ENCODE results near the gene GLCCI1. TPM values are rescaled to one million over a fixed set of nuclear protein-coding genes. Genes with fewer than 3 reads are reported as not detected.

Gene GLCCI1
- total RNA-seq: 0.21 TPM

- intact Hi-C loops (cut with DNase I): loop anchor here (1.0 to 5.0 kb wide), 4 partner anchors 99 to 786 kb away; partner anchors contain the start of genes C1GALT1, MIOS and UMAD1
- H3K27me3 ChIP-seq: no peaks in the 10 kb centered on the region
- no peaks in the 10 kb centered on the region for H3K9me3 ChIP-seq
- H3K27ac ChIP-seq: peak within 1 kb of the TSS; percentile 92 to 99
- H3K36me3 ChIP-seq: no peaks in the 10 kb centered on the region
- TF ChIP-seq CTCF (IDR thresholded peaks at IDR 0.05): no peak
- peak within 1 kb of the TSS; percentile 95 to 99 for H3K4me3 ChIP-seq
- peak; percentile 94 to 98 for DNase-seq (ENCODE audit: low spot score in 2 of 2)
- H3K4me1 ChIP-seq: peaks cover 0 to 9% of the 10 kb centered on the region in 2 donors
These were observed at the start of gene GLCCI1 for GRCh38 chr7:7968544-7969305. GLCCI1 (plus strand) TSS chr7:7968796; CDS start chr7:7969351, 555 bp downstream.

DNA sequence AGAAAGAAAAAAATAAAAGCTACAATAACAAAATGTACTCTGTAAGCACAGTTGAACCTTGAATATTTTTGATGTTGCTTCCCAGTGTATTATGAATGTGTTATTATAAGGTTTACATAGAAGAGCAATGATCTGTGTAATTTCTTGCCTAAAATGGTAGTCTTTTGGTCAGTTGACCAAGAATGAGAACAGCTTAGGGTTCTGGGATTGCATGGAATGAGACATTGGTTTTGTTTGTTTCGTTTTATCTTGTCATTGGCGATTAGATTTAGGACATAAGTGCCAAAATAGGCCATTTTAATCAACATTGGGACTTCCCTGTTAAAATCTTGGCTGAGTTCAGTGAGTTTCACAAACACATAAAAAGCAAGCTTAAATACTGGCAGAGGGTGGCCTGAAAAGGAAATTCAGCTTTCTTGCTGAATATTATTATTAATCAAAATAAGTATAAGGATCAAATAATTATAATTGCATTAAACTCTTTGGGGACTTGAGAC lies 49.1 kb upstream of the GLCCI1 start:
- no peak for DNase-seq (ENCODE audit: low spot score in 2 of 2)
- H3K27me3 ChIP-seq: no peaks in the 10 kb centered on the region
- intact Hi-C loops (cut with DNase I): no loop called here
- no peaks in the 10 kb centered on the region for H3K36me3 ChIP-seq
- H3K4me1 ChIP-seq: no peaks in the 10 kb centered on the region
- no peaks in the 10 kb centered on the region for H3K9me3 ChIP-seq
- no peak for TF ChIP-seq CTCF (IDR thresholded peaks at IDR 0.05)
- no peak overlapping the region for H3K4me3 ChIP-seq
- no peak overlapping the region for H3K27ac ChIP-seq

DNA sequence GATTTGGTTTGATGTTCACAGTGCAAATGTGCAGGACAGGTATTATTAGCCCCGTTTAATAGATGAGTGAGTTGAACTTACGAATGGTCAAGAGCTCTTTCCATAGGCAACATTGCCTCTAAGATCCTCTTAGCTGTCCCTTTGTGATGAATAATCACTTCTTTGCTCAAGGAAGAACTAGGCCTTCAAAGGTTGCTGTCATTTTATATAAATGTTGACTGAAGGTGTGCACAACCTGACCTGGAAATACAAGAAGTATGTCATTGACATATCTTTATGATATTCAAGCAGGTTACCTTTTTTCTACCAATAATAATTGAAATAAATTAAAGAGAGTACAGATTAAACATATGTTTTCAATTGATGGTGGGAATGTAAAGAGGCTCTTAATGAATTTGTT lies 48.5 kb upstream of the GLCCI1 start:
- Histone ChIP-seq H3K27me3 (no peaks in the 10 kb centered on the region), H3K36me3 (no peaks in the 10 kb centered on the region), H3K9me3 (no peaks in the 10 kb centered on the region), H3K4me1 (no peaks in the 10 kb centered on the region), H3K27ac (no peak overlapping the region), H3K4me3 (no peak overlapping the region)
- no peak for TF ChIP-seq CTCF (IDR thresholded peaks at IDR 0.05)
- no peak for DNase-seq (ENCODE audit: low spot score in 2 of 2)
- intact Hi-C loops (cut with DNase I): no loop called here

DNA sequence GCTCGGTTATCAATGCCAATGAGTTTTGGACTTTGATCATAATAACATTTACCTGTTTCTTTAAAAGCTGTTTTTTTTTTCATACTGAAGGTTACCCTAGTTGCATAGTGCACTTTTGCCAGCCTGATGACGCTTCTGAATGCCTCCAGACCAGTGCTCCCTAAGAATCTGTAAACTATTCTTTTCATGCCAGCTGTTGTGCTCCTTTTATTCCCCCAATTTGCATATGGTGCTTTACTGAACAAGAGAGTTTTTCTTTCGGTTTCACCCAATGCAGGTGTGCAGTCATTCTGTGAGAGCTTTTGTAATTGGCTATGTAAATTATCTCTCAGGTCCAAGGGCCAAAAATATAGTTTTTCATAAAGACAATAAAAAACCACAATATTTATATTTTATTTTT lies 48.1 kb upstream of the GLCCI1 start:
- no peaks in the 10 kb centered on the region for H3K4me1 ChIP-seq
- no peak for TF ChIP-seq CTCF (IDR thresholded peaks at IDR 0.05)
- DNase-seq (ENCODE audit: low spot score in 2 of 2): no peak
- no peak overlapping the region for H3K27ac ChIP-seq
- H3K9me3 ChIP-seq: no peaks in the 10 kb centered on the region
- H3K4me3 ChIP-seq: no peak overlapping the region
- intact Hi-C loops (cut with DNase I): no loop called here
- no peaks in the 10 kb centered on the region for H3K27me3 ChIP-seq
- no peaks in the 10 kb centered on the region for H3K36me3 ChIP-seq

DNA sequence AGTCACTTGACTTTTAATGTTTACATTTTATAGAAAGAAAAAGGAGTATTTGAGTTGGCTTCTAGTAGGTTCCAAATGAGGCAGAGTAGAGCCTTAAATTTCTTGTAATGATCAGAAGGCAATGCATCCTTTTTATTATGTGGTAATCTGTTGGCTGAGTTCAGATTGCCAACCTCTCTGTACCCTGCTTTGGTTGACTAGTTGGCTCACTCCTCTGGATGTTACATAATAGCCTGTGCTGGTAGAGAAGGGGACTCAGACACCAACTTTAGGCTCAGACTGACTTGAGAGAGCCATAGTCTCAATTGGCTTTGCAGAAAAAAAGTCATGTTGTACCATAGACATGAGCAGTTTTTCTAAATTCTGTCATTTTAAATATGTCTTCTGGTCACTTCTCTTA lies 46.8 kb upstream of the GLCCI1 start:
- no peak for DNase-seq (ENCODE audit: low spot score in 2 of 2)
- no peaks in the 10 kb centered on the region for H3K9me3 ChIP-seq
- no peak overlapping the region for H3K4me3 ChIP-seq
- no peaks in the 10 kb centered on the region for H3K27me3 ChIP-seq
- no peak overlapping the region for H3K27ac ChIP-seq
- intact Hi-C loops (cut with DNase I): no loop called here
- no peaks in the 10 kb centered on the region for H3K36me3 ChIP-seq
- no peak for TF ChIP-seq CTCF (IDR thresholded peaks at IDR 0.05)
- H3K4me1 ChIP-seq: no peaks in the 10 kb centered on the region

Data from ascending aorta (tissue), 2 donors.